VCaP (cell line): Measurements from ENCODE around the gene GNB5.

Source experiments
- H3K27ac ChIP-seq: fragments of 450-650 bp; 2 replicates; pipeline ENCODE4 v1.5.1; 2017
- TF ChIP-seq, protein P1 (sequence below): fragments of 450-650 bp; conservative IDR thresholded peaks from 2 replicates; pipeline ENCODE4 v1.5.1; 2017; ENCODE audit warnings: mild to moderate bottlenecking, moderate library complexity

The GNB5 gene

DNA sequence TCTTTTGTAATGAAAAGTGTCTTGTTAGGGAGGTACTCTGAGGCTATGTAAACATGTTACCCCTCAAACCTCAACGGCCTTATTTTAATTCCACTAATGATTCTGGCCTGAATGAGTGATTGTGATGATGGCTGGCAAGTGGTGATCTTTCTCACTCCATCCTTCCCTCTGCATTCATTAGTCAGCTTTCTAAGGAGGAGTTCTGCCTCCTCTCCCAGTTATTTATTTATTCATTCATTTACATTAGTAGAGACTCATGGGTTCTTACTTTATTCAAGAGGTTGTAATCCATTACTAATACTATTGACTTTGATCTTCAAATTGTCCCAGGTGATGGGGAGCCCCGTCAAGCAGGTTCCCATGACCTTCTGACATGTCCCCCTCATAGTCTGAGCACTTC, 35.3 kb downstream of the GNB5 start:
- no peak overlapping the region for H3K27ac ChIP-seq
- TF ChIP-seq, protein P1, sequence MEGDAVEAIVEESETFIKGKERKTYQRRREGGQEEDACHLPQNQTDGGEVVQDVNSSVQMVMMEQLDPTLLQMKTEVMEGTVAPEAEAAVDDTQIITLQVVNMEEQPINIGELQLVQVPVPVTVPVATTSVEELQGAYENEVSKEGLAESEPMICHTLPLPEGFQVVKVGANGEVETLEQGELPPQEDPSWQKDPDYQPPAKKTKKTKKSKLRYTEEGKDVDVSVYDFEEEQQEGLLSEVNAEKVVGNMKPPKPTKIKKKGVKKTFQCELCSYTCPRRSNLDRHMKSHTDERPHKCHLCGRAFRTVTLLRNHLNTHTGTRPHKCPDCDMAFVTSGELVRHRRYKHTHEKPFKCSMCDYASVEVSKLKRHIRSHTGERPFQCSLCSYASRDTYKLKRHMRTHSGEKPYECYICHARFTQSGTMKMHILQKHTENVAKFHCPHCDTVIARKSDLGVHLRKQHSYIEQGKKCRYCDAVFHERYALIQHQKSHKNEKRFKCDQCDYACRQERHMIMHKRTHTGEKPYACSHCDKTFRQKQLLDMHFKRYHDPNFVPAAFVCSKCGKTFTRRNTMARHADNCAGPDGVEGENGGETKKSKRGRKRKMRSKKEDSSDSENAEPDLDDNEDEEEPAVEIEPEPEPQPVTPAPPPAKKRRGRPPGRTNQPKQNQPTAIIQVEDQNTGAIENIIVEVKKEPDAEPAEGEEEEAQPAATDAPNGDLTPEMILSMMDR, result no peak

DNA sequence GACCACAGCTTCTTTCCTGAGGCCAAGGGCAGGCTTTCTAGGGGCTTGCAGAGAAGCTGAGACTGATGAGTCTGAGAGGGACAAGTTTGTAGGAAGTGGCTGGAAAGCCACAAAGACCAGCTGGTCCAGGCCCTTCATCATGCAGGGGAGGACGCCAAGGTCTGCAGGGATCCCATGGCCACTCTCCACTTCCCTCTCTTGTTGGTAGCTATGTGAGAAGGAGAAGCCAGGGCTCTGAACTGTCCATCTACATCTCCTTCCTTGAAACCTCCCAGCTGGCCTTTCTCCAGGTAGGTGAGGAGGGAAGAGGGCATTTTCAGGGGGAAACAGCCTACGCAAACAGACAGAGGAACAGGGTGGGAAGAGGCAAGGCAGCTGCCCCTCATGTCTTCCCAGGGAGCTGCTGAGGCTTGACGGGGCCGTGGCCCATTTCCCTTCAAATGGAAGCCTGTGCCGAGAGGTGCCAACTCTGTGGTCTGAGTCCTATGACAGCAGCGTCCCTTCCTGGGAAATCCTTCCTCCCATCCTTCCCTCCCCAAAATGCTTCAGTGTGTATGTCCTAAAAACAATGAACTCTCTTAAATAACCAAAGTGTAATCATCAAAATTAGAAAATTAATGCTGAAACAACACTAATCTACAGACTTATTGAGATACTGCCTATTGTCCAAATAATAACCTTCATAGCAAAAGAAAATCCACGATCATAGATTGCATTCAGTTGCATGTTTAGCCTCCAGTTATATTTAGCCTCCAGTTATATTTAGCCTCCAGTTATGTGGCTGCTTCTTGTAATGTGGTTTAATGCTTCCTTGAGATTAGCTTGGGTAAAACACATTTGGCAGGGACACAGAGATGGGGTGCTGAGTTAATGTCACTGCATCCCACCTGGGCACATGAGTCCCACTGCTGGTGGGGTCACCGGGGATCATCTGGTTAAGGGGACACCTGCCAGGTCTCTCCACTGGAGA, 36.0 kb downstream of the GNB5 start:
- TF ChIP-seq, protein P1, result no peak

DNA sequence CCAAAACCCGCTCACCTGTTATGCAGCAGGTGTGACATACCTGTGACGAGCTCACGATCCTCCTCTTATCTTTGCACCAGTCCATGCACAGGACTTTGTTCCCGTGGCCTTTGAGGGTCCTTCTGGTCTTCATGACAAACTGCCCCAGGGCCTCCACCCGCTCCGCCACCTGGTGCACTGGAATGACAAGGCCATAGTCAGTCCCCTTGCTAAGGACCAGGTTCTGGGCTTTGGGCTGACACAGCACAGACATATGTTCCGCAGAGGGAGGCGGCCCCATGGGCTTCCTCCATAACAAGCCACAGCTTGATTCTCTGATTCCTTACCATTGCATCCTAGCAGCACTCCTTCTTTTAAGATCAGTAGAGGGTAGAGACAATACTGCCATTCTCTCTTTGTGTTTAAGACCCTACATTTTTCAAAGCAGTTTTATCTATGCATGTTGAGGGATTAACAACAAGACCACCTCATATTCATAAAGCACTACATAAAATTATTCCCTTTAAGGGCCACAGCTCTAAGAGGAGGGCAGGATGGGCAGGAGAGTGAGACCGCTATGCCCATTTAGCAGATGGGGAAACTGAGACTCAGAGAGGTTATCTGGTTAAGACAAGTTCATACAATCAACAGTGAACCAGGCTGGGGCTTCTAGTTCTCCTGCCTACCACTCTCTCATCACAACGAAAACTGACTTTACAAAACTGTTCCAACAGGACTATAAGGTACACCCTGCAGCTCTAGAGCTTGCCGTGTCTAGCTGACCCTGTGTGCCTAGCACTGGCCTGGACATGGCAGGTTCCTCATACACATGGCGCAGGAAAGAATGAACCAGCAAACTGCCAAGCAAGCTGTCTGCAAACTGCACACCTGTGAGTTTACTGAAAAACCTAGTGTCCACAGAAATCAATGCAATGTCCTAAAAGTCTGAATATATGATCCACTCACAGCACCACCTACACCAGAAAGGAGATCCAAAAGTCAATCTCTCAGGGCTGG, 37.0 kb downstream of the GNB5 start:
- TF ChIP-seq, protein P1, result no peak
- no peak overlapping the region for H3K27ac ChIP-seq

More for the DNA sequence above, 36.0 kb downstream of the GNB5 start:
- H3K27ac ChIP-seq, result no peak overlapping the region

DNA sequence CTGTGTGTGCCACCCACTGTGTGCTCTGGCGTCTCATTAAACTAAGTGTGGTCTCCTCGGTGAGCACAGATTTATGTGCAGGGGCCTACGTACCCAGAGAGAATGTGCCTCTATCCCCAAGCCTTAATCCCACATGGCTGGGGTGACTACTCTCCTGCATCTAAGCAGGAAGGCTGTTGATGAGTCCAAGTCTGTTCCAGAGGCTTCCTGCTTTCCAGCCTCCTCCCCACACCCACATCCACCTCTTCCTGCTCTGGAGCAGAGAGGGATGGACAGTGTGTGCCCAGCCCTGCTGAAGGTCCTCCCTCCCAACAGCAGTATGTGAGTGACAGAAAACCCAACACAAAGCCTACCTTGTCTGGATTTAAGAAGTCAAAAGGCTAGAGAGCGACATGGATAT, 39.8 kb downstream of the GNB5 start:
- H3K27ac ChIP-seq, result peak overlapping the region; percentile 33

DNA sequence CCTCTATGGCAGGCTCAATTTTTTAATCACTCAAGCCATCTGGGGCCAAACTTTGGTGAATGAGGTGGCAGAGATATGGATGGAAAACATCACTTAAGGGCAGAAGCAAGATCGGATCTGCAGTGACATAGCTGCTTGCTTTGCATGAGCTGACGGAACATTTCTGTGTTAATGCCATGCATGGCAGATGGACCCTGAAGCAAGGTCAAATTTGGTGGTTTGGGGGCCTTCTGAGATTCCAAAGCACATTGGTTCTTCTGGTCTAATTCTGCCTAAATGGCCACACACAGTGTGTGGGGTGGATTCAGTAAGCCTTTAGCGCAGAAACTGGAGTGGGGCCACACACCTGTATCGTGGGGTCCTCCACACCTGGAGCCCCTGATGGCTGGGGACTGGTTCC, 40.3 kb downstream of the GNB5 start:
- peak overlapping the region; percentile 33; the same call in 1 of the 2 replicates for H3K27ac ChIP-seq
- TF ChIP-seq, protein P1, result no peak

More for the DNA sequence above, 39.8 kb downstream of the GNB5 start:
- TF ChIP-seq, protein P1, result no peak

DNA sequence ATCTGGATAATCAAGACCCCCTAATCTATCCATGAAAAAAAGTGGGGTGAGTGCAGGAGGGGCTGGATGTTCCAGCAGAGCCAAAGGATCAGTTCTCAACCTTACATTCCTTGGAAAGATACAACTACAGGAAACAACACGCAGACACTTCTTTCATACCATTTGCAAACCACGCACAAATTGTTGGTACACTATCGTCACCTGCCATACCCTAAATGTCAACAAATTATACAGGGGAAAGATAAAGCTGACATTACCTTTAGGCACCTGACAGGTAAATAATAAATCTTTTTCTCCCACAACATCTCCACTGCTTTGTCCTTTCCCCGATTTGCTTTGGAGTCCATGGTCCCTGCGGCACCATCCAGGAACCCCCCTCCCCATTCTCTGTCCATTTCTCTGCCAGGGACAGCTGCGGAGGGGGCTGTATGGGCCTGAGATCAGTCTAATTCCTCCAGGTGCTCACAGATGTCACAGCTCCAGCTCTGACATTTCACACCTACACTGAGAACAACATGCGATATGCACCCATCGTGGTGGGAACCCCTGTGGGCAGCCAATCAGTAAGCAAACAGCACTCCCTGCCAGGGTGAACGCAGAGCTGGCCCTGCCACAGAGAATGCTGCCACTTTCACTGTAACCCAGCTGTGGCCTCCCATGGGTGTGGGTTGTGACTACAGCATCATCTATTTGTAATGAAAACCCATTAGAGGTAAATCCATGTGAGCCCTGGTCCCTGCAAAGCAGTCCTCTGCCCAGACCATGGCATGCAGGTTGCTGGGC, 41.0 kb downstream of the GNB5 start:
- H3K27ac ChIP-seq, result no peak overlapping the region
- TF ChIP-seq, protein P1, result no peak
